Activated CD4-positive, alpha-beta T cell treated with anti-CD3 and anti-CD28 coated beads for 36 hours (primary cell): ENCODE data around the gene ATP5PB. TPM values are rescaled to one million over a fixed set of nuclear protein-coding genes. Genes with fewer than 3 reads are reported as not detected.
A peak's percentile ranks its signal among the peaks of the same experiment; 100 is the strongest.

ENCODE experiments used
- ATAC-seq: fragments of 200-7000 bp; cut with Tn5 transposase; one replicate; pipeline ENCODE4 v1.10.0; 2021; ENCODE audit warnings: mild to moderate bottlenecking, moderate library complexity
- CTCF ChIA-PET: fragments of 350-600 bp; sonication (Branson Sonifier 250); formaldehyde crosslinking; loops from one replicate; lab custom pipeline; 2021; ENCODE audit warnings: antibody characterized with exemption; lab: Charles Lee
- POLR2A ChIA-PET: fragments of 350-600 bp; sonication (Branson Sonifier 250); formaldehyde crosslinking; loops from one replicate; lab custom pipeline; 2021; ENCODE audit warnings: antibody characterized with exemption, inconsistent platforms; lab: Charles Lee
- DNase-seq: peaks from one replicate; pipeline ENCODE4 v3.0.0-alpha.2; 2020
- H3K27ac Mint-ChIP-seq: one replicate; pipeline ENCODE4 v1.8.0; 2021; ENCODE audit warnings: mixed read lengths
- H3K27me3 Mint-ChIP-seq: one replicate; pipeline ENCODE4 v1.8.0; 2021; ENCODE audit warnings: mixed read lengths
- H3K36me3 Mint-ChIP-seq: one replicate; pipeline ENCODE4 v1.8.0; 2021; ENCODE audit warnings: low read depth, mixed read lengths
- H3K4me1 Mint-ChIP-seq: one replicate; pipeline ENCODE4 v1.8.0; 2021; ENCODE audit warnings: mixed read lengths
- H3K4me3 Mint-ChIP-seq: one replicate; pipeline ENCODE4 v1.8.0; 2021; ENCODE audit warnings: mild to moderate bottlenecking, moderate library complexity, mixed read lengths
- H3K9me3 Mint-ChIP-seq: one replicate; pipeline ENCODE4 v1.8.0; 2021; ENCODE audit warnings: low read depth, mixed read lengths
- intact Hi-C, 2 experiments: fragments of 100-400 bp; cut with DNase I in 1 of 2; cut with micrococcal nuclease in 1 of 2; formaldehyde crosslinking; loops; one replicate each; pipeline versions ENCODE4 v1.14.2 to v1.15.1; 2022 to 2024; cut with DNase I, micrococcal nuclease
- total RNA-seq, 2 experiments: library from RNA; stranded (reverse); gene quantifications; one replicate each; pipeline ENCODE4 v1.2.3, GENCODE V29; 2021

The ATP5PB gene
- total RNA-seq, 2 experiments from 2014 or later = 292 to 301 TPM

DNA sequence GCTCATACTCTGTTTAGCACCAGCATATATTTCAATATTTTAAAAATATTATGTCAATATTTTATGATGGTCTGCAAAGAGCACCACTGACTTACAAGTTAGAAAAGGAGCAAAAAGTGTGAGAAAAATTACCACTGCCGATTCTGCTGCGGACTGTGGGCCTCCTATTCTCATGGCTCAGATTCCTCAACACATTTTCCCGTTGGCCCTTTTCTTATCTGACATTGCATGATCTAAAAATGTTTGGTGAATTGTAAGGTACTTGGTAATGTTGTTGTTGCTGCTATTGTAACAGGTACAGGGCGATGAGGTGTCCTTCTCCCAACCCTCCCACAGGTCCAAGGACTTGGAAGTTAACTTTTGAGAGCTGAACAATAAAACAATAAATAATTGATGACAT lies 25.3 kb downstream of the ATP5PB start:
- H3K9me3 Mint-ChIP-seq = no peaks in the 10 kb centered on the region
- peaks cover 20% of the 10 kb centered on the region for H3K36me3 Mint-ChIP-seq
- POLR2A ChIA-PET = interaction anchor here (0.7 kb wide), 1 partner anchor 21 kb away, joined by 3 read pairs; no protein-coding TSS in a partner anchor
- CTCF ChIA-PET = interaction anchor here (0.6 to 9.6 kb wide), 6 partner anchors 33 to 280 kb away, joined by 3 to 71 read pairs (median 4); partner anchors contain the start of gene INKA2
- no peak for DNase-seq
- H3K27me3 Mint-ChIP-seq = no peaks in the 10 kb centered on the region
- peaks cover 55% of the 10 kb centered on the region for H3K4me1 Mint-ChIP-seq
- ATAC-seq = no peak
- intact Hi-C loops = loop anchor here in 1 of 2 experiments (5.0 kb wide), 1 partner anchor 283 kb away; the partner anchor contains the start of gene DDX20
- peak overlapping the region; percentile 72 for H3K4me3 Mint-ChIP-seq
- H3K27ac Mint-ChIP-seq = peak overlapping the region; percentile 92

- H3K9me3 Mint-ChIP-seq = no peaks in the 10 kb centered on the region
- peak; percentile 58 for DNase-seq
- peaks cover 55% of the 10 kb centered on the region for H3K4me1 Mint-ChIP-seq
These were observed 26.4 kb downstream of the ATP5PB start for GRCh38 chr1:111475701-111476100.

DNA sequence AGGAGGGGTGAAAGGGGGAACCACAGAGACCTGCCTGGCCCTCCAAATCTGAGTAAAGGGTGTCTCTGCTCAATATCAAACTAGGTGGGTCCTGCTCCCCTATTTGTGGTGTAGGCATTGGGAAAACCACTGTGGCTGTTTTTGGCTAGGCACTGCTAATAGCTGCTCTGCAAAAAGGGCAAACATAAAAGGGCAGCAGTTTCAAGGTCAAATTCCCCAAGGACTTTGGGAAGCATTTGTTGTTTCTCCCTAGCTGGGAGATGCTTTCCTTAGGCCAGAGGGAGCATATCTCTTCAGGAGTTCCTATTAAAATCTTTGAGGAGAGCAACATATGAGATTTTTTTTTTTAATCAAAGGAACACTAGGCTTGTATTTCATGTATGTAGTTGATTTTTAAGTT lies 26.9 kb downstream of the ATP5PB start:
- Mint-ChIP-seq H3K4me1 (peaks cover 55% of the 10 kb centered on the region), H3K4me3 (peak overlapping the region; percentile 27)
- CTCF ChIA-PET = interaction anchor here (0.8 to 9.6 kb wide), 14 partner anchors 10 to 293 kb away, joined by 3 to 71 read pairs (median 4); no protein-coding TSS in a partner anchor

More at GRCh38 chr1:111475701-111476100, 26.4 kb downstream of the ATP5PB start:
- ATAC-seq = peak; percentile 61
- POLR2A ChIA-PET = interaction anchor here (0.6 to 1.2 kb wide), 5 partner anchors 22 to 288 kb away, joined by 3 to 4 read pairs (median 3); no protein-coding TSS in a partner anchor
- Mint-ChIP-seq H3K27ac (peak overlapping the region; percentile 85), H3K36me3 (peaks cover 20% of the 10 kb centered on the region), H3K27me3 (no peaks in the 10 kb centered on the region), H3K4me3 (peak overlapping the region; percentile 27)
- intact Hi-C loops = loop anchor here (1.0 to 2.0 kb wide), 3 partner anchors 26 to 32 kb away; partner anchors contain the start of genes ATP5PB (in 1 of the 2) and WDR77 (in 1 of the 2)
- CTCF ChIA-PET = interaction anchor here (0.5 to 9.6 kb wide), 16 partner anchors 10 to 294 kb away, joined by 3 to 71 read pairs (median 4); no protein-coding TSS in a partner anchor

GRCh38 chr1:111476761-111477309 lies 27.6 kb downstream of the ATP5PB start:
- peak; percentile 64 for DNase-seq
- ChIA-PET CTCF (interaction anchor here (0.7 to 9.6 kb wide), 11 partner anchors 14 to 292 kb away, joined by 3 to 71 read pairs (median 4); no protein-coding TSS in a partner anchor), POLR2A (interaction anchor here (1.2 kb wide), 1 partner anchor 21 kb away, joined by 4 read pairs; no protein-coding TSS in a partner anchor)
- H3K36me3 Mint-ChIP-seq = peaks cover 20% of the 10 kb centered on the region
- no peaks in the 10 kb centered on the region for H3K9me3 Mint-ChIP-seq
- intact Hi-C loops = loop anchor here (1.0 to 2.0 kb wide), 2 partner anchors 30 kb away; no protein-coding TSS in a partner anchor
- peak overlapping the region; percentile 35 for H3K4me3 Mint-ChIP-seq
- peaks cover 61% of the 10 kb centered on the region for H3K4me1 Mint-ChIP-seq
- peak overlapping the region; percentile 85 for H3K27ac Mint-ChIP-seq
- H3K27me3 Mint-ChIP-seq = no peaks in the 10 kb centered on the region
- ATAC-seq = peak; percentile 67

More for the DNA sequence above, 26.9 kb downstream of the ATP5PB start:
- intact Hi-C loops = loop anchor here (1.0 to 2.0 kb wide), 2 partner anchors 31 kb away; no protein-coding TSS in a partner anchor
- ATAC-seq = no peak
- peak overlapping the region; percentile 85 for H3K27ac Mint-ChIP-seq
- peaks cover 20% of the 10 kb centered on the region for H3K36me3 Mint-ChIP-seq
- no peak for DNase-seq
- H3K27me3 Mint-ChIP-seq = no peaks in the 10 kb centered on the region
- POLR2A ChIA-PET = interaction anchor here (0.6 to 1.2 kb wide), 4 partner anchors 22 to 117 kb away, joined by 3 to 4 read pairs (median 3); no protein-coding TSS in a partner anchor
- no peaks in the 10 kb centered on the region for H3K9me3 Mint-ChIP-seq

DNA sequence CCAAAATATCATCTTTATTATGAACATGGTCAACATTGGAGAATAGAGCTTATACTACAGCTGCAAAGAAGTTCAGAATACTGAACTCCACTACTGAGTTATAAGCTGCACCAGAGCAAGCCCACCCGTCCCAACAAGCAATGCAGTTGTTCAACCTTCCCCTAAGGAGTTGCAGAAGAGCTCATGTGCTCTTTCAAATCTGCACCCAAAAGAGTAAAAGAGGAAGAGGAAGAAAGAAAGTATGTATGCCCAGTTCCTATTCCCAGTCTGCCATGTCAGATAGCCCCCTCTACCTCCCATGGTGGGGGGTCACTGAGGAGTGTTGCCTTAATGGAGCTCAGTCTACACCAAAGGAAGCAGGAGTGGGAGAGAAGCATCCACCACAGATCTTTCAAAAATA lies 31.4 kb downstream of the ATP5PB start:
- H3K27ac Mint-ChIP-seq = no peak overlapping the region
- DNase-seq (no peak), ATAC-seq (no peak)
- intact Hi-C loops = loop anchor here (1.0 to 2.0 kb wide), 4 partner anchors 27 to 289 kb away; partner anchors contain the start of gene DDX20 (in 1 of the 2)
- POLR2A ChIA-PET = interaction anchor here (0.6 kb wide), 1 partner anchor 10 kb away, joined by 3 read pairs; no protein-coding TSS in a partner anchor
- H3K4me1 Mint-ChIP-seq = peaks cover 34% of the 10 kb centered on the region
- peaks cover 12% of the 10 kb centered on the region for H3K36me3 Mint-ChIP-seq
- H3K9me3 Mint-ChIP-seq = no peaks in the 10 kb centered on the region
- no peak overlapping the region for H3K4me3 Mint-ChIP-seq
- no peaks in the 10 kb centered on the region for H3K27me3 Mint-ChIP-seq
- CTCF ChIA-PET = interaction anchor here (0.7 to 9.6 kb wide), 12 partner anchors 15 to 893 kb away, joined by 3 to 71 read pairs (median 3); partner anchors contain the start of genes ADORA3, INKA2 and TMIGD3

- peak; percentile 83 for DNase-seq
- intact Hi-C loops = loop anchor here (1.0 to 2.0 kb wide), 4 partner anchors 26 to 288 kb away; partner anchors contain the start of gene DDX20 (in 1 of the 2)
- CTCF ChIA-PET = interaction anchor here (0.6 to 9.6 kb wide), 21 partner anchors 12 to 287 kb away, joined by 3 to 71 read pairs (median 4); partner anchors contain the start of genes ADORA3 and TMIGD3
These were observed 32.3 kb downstream of the ATP5PB start for GRCh38 chr1:111481387-111482221.

DNA sequence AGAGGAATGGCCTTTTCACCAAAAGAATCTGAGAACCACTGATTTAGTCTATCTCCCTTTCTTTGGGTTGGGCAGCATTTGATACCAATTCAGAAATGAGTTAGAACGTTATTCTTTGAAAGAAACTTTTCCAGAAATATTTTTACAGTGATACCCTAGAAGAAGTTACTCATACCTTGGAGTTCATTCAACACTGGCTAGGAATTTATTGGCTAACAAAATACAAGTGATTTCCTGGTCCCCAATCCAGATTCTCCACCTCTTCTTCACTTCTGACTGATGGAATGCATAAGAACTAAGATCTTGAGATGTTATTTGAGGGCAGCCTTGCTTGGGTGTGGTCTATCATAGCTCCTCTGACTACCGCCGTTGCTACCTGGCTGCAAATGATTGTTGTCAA lies 33.9 kb downstream of the ATP5PB start:
- H3K36me3 Mint-ChIP-seq = peaks cover 3% of the 10 kb centered on the region
- peaks cover 9% of the 10 kb centered on the region for H3K4me1 Mint-ChIP-seq
- no peak overlapping the region for H3K4me3 Mint-ChIP-seq
- no peak overlapping the region for H3K27ac Mint-ChIP-seq
- POLR2A ChIA-PET = no interaction called here
- intact Hi-C loops = no loop called here
- no peaks in the 10 kb centered on the region for H3K9me3 Mint-ChIP-seq
- DNase-seq (no peak), ATAC-seq (no peak)
- H3K27me3 Mint-ChIP-seq = no peaks in the 10 kb centered on the region
- CTCF ChIA-PET = interaction anchor here (1.2 to 9.6 kb wide), 4 partner anchors 11 to 264 kb away, joined by 3 to 71 read pairs (median 14); no protein-coding TSS in a partner anchor

More at GRCh38 chr1:111481387-111482221, 32.3 kb downstream of the ATP5PB start:
- no peak overlapping the region for H3K27ac Mint-ChIP-seq
- peaks cover 24% of the 10 kb centered on the region for H3K4me1 Mint-ChIP-seq
- H3K9me3 Mint-ChIP-seq = no peaks in the 10 kb centered on the region
- peaks cover 12% of the 10 kb centered on the region for H3K36me3 Mint-ChIP-seq
- POLR2A ChIA-PET = interaction anchor here (0.6 kb wide), 1 partner anchor 11 kb away, joined by 3 read pairs; no protein-coding TSS in a partner anchor
- H3K4me3 Mint-ChIP-seq = no peak overlapping the region
- H3K27me3 Mint-ChIP-seq = no peaks in the 10 kb centered on the region
- ATAC-seq = peak; percentile 80

- ChIA-PET CTCF (interaction anchor here (1.8 to 3.7 kb wide), 2 partner anchors 24 to 263 kb away, joined by 4 to 24 read pairs; no protein-coding TSS in a partner anchor), POLR2A (no interaction called here)
- Mint-ChIP-seq H3K9me3 (no peaks in the 10 kb centered on the region), H3K27ac (no peak overlapping the region), H3K27me3 (no peaks in the 10 kb centered on the region), H3K4me3 (no peak overlapping the region), H3K4me1 (peaks cover 5% of the 10 kb centered on the region), H3K36me3 (no peaks in the 10 kb centered on the region)
- ATAC-seq (no peak), DNase-seq (no peak)
- intact Hi-C loops = no loop called here
These were observed 34.6 kb downstream of the ATP5PB start for GRCh38 chr1:111483876-111484275.

- intact Hi-C loops = no loop called here
- ChIA-PET POLR2A (no interaction called here), CTCF (interaction anchor here (1.2 to 1.8 kb wide), 3 partner anchors 10 to 230 kb away, joined by 4 to 8 read pairs (median 6); no protein-coding TSS in a partner anchor)
- no peak for ATAC-seq
- Mint-ChIP-seq H3K36me3 (no peaks in the 10 kb centered on the region), H3K4me3 (no peak overlapping the region), H3K4me1 (peaks cover 5% of the 10 kb centered on the region), H3K27ac (no peak overlapping the region), H3K27me3 (no peaks in the 10 kb centered on the region), H3K9me3 (no peaks in the 10 kb centered on the region)
- DNase-seq = no peak
These were observed 35.2 kb downstream of the ATP5PB start for GRCh38 chr1:111484391-111485026.

DNA sequence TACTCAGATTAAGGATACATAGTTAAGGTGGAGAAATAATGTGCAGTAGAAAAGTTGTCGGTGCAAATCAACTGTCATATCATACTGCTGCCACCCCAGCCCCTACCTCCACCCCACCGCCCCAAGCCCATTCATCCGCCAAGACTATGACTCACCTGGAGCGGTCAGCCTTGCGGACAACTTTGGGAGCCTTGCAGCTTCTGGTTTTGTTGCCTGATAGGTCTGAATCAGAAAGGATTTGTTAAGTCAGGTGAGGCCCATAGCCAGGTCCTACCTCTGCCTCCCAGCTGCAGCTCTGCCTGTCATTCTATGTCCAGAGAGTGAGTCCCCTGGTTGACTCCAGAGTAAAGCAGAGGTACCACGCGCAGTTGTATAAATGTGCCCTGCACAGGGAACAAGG lies 37.2 kb downstream of the ATP5PB start:
- Mint-ChIP-seq H3K9me3 (no peaks in the 10 kb centered on the region), H3K4me3 (no peak overlapping the region), H3K27me3 (no peaks in the 10 kb centered on the region), H3K4me1 (peaks cover 4% of the 10 kb centered on the region), H3K27ac (no peak overlapping the region), H3K36me3 (no peaks in the 10 kb centered on the region)
- ChIA-PET CTCF (interaction anchor here (1.3 to 1.6 kb wide), 2 partner anchors 9 to 53 kb away, joined by 3 to 8 read pairs; no protein-coding TSS in a partner anchor), POLR2A (no interaction called here)
- DNase-seq (no peak), ATAC-seq (no peak)
- intact Hi-C loops = no loop called here
